Measurements from ENCODE around the gene FAN1. TPM values are rescaled to one million over a fixed set of nuclear protein-coding genes. Genes with fewer than 3 reads are reported as not detected.

Gene FAN1
- total and polyA plus RNA-seq, 9 of the 15 experiments (the other 6 are each of a cell fraction or from before 2014, with no cell fraction given): 1.5 to 16.8 (median 12.0) TPM

DNA sequence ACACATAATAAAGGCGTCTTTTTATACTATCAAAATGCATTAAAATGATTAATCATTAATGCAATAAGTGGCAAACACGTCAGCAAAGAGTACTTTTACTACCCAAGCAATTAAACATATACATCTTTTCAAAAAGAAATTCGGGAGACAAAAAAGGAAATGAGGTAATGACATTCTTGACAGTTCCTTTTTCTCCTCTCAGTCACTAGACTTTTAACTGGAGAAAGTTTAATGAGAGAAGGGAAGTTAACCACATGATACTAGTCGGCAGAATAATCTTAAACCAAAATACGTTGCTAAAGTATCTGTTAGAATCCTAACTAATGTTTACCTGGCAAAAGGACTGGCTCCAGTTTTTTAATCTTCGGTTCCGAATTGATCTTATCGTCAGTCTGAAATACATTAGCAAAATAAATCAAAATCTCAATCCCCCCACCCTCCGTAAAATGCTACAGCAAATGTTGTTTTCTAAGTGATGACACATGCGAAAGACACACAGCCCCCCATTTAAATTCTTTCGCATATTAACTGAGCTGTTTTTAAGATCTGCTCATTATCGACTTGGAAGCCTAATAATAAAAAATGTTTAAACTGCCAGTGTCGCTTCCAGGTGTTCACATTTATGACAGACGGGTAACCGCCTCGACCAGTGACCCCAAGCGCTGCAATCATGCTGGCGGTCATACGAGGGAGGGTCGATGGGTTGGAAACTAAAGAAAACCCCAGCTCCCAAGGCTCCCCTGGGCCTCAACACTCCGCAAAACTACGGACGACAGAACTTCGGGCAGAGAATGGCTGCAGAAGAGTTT lies 86.9 kb downstream of the FAN1 start (continued):
- 0 out of 4 replicates have a peak, but pooled peaks of 1 of the 2 experiments have one; percentile 17 for TF ChIP-seq TEAD1 (CRISPR knock-in tag; IDR thresholded peaks at IDR 0.05)
- no peak for TF ChIP-seq ZNF174 (CRISPR knock-in tag; IDR thresholded peaks at IDR 0.05)
- TF ChIP-seq NR4A1 (CRISPR knock-in tag; IDR thresholded peaks at IDR 0.05): no peak
- TF ChIP-seq NR4A1 (tag; IDR thresholded peaks at IDR 0.05): no peak
- peak; percentile 19 for TF ChIP-seq DACH1 (IDR thresholded peaks at IDR 0.05; ENCODE audit: partially characterized antibody)
- TF ChIP-seq, protein P1, sequence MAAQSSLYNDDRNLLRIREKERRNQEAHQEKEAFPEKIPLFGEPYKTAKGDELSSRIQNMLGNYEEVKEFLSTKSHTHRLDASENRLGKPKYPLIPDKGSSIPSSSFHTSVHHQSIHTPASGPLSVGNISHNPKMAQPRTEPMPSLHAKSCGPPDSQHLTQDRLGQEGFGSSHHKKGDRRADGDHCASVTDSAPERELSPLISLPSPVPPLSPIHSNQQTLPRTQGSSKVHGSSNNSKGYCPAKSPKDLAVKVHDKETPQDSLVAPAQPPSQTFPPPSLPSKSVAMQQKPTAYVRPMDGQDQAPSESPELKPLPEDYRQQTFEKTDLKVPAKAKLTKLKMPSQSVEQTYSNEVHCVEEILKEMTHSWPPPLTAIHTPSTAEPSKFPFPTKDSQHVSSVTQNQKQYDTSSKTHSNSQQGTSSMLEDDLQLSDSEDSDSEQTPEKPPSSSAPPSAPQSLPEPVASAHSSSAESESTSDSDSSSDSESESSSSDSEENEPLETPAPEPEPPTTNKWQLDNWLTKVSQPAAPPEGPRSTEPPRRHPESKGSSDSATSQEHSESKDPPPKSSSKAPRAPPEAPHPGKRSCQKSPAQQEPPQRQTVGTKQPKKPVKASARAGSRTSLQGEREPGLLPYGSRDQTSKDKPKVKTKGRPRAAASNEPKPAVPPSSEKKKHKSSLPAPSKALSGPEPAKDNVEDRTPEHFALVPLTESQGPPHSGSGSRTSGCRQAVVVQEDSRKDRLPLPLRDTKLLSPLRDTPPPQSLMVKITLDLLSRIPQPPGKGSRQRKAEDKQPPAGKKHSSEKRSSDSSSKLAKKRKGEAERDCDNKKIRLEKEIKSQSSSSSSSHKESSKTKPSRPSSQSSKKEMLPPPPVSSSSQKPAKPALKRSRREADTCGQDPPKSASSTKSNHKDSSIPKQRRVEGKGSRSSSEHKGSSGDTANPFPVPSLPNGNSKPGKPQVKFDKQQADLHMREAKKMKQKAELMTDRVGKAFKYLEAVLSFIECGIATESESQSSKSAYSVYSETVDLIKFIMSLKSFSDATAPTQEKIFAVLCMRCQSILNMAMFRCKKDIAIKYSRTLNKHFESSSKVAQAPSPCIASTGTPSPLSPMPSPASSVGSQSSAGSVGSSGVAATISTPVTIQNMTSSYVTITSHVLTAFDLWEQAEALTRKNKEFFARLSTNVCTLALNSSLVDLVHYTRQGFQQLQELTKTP (IDR thresholded peaks at IDR 0.05; ENCODE audit: low read depth in 1 of 2, partially characterized antibody in 2 of 2): peak in 1 of 2 experiments; percentile 28
- TF ChIP-seq ZNF175 (CRISPR knock-in tag; IDR thresholded peaks at IDR 0.05; ENCODE audit: low read depth): no peak
- TF ChIP-seq, protein P2, sequence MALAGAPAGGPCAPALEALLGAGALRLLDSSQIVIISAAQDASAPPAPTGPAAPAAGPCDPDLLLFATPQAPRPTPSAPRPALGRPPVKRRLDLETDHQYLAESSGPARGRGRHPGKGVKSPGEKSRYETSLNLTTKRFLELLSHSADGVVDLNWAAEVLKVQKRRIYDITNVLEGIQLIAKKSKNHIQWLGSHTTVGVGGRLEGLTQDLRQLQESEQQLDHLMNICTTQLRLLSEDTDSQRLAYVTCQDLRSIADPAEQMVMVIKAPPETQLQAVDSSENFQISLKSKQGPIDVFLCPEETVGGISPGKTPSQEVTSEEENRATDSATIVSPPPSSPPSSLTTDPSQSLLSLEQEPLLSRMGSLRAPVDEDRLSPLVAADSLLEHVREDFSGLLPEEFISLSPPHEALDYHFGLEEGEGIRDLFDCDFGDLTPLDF (CRISPR knock-in tag; IDR thresholded peaks at IDR 0.05): no peak
- TF ChIP-seq SPI1 (IDR thresholded peaks at IDR 0.05; ENCODE audit: borderline replicate concordance, low read depth, low read length): peak; percentile 49; the same call in 1 of the 2 replicates
